Memory B cell (primary cell): Measurements from ENCODE around the gene RAB11A.

Source experiments
- ATAC-seq: fragments of 150-1000 bp; cut with Tn5 transposase; 2 replicates; pipeline ENCODE4 v1.10.0; 2021; ENCODE audit warnings: low read depth, mild to moderate bottlenecking, moderate library complexity
- DNase-seq, 2 donors: peaks; one replicate each; pipeline ENCODE4 v3.0.0; 2022; ENCODE audit warnings: low spot score in 2 of 2
- H3K27ac Mint-ChIP-seq: one replicate; pipeline ENCODE4 v1.8.0; 2022; ENCODE audit warnings: mild to moderate bottlenecking, moderate library complexity, mixed read lengths
- H3K27me3 Mint-ChIP-seq: one replicate; pipeline ENCODE4 v1.8.0; 2022; ENCODE audit warnings: mixed read lengths
- H3K36me3 Mint-ChIP-seq: one replicate; pipeline ENCODE4 v1.8.0; 2022; ENCODE audit warnings: mild to moderate bottlenecking, mixed read lengths
- H3K4me1 Mint-ChIP-seq: one replicate; pipeline ENCODE4 v1.8.0; 2022; ENCODE audit warnings: mixed read lengths
- H3K4me3 Mint-ChIP-seq: one replicate; pipeline ENCODE4 v1.8.0; 2022; ENCODE audit warnings: mild to moderate bottlenecking, moderate library complexity, mixed read lengths
- H3K9me3 Mint-ChIP-seq: one replicate; pipeline ENCODE4 v1.8.0; 2022; ENCODE audit warnings: mixed read lengths

Gene RAB11A

GRCh38 chr15:65869126-65869953 is at the start of gene RAB11A:
RAB11A (plus strand) TSS chr15:65869491; CDS start chr15:65869586, 95 bp downstream.
- peak within 1 kb of the TSS; percentile 96 for H3K27ac Mint-ChIP-seq
- no peaks in the 10 kb centered on the region for H3K36me3 Mint-ChIP-seq
- H3K4me3 Mint-ChIP-seq = peak within 1 kb of the TSS; percentile 98
- peaks cover 19% of the 10 kb centered on the region for H3K4me1 Mint-ChIP-seq
- ATAC-seq (peak; percentile 90), DNase-seq (peak; percentile 93 to 98)
- H3K9me3 Mint-ChIP-seq = no peaks in the 10 kb centered on the region
- H3K27me3 Mint-ChIP-seq = no peaks in the 10 kb centered on the region

DNA sequence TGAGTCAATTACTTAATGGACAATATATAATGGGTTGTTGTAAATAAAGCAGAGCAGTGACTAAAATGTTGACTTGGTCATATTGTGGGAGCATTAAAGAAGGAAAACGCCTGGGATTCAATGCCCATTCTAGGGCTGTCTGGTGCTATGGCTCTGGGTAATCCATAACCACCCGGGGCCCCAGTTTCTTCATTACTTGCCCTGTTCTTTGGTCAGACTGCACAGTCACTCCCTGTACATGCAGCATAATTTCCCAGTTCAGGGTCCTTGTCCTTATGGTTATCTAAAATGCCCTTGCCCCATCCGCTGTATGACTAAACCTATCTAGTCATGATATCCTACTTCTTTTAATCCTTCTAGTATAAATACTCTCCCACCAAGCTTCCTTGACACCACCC is 49.7 kb upstream of the RAB11A start:
- H3K9me3 Mint-ChIP-seq = no peaks in the 10 kb centered on the region
- ATAC-seq (no peak), DNase-seq (no peak)
- peak overlapping the region; percentile 22 for H3K4me3 Mint-ChIP-seq
- peak overlapping the region; percentile 100 for H3K27ac Mint-ChIP-seq
- peaks cover 39% of the 10 kb centered on the region for H3K4me1 Mint-ChIP-seq
- H3K36me3 Mint-ChIP-seq = no peaks in the 10 kb centered on the region
- H3K27me3 Mint-ChIP-seq = no peaks in the 10 kb centered on the region

DNA sequence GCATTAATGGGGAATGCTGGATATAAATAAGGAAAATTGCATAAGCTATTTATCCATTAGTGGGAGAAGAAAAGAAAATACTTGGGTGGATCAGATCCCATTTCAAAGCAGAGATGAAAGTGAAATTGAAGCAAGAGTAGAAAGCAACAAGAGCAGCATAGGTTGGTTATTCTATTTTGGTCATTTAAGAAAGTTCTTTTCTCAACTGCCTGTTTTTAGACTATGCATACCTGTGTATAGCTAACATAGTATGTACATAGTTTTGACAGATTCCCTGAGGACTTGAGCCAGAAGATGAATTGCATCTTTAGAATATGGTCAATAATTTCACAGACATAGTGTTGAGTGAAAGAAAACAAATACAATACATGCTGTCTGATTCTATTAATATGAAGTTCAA is 48.2 kb upstream of the RAB11A start:
- DNase-seq = no peak
- no peak for ATAC-seq
- peak overlapping the region; percentile 52 for H3K4me3 Mint-ChIP-seq
- H3K27ac Mint-ChIP-seq = peak overlapping the region; percentile 100
- H3K36me3 Mint-ChIP-seq = no peaks in the 10 kb centered on the region
- H3K27me3 Mint-ChIP-seq = no peaks in the 10 kb centered on the region
- H3K4me1 Mint-ChIP-seq = peaks cover 38% of the 10 kb centered on the region
- H3K9me3 Mint-ChIP-seq = no peaks in the 10 kb centered on the region

DNA sequence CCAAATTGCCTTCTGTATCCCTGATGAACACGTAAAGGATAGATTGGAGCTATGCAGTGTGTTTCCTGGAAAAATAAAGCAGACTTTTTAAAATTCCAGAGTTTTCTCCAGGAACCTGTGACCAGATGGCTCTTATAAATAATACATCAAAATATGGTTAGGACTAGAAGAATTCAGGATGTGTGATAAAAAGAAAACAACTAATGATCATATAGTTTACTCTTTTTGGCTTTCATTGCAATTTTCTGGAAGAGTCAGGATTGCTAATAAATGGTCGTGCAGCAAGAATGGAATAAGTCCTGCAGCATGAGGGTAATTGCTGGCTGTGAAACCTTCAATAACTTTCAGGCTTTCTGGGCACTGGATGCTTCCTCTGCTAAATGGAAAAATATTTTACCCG is 47.0 kb upstream of the RAB11A start:
- H3K27me3 Mint-ChIP-seq = no peaks in the 10 kb centered on the region
- no peak for ATAC-seq
- no peak for DNase-seq
- H3K4me1 Mint-ChIP-seq = peaks cover 37% of the 10 kb centered on the region
- H3K27ac Mint-ChIP-seq = peak overlapping the region; percentile 100
- no peaks in the 10 kb centered on the region for H3K9me3 Mint-ChIP-seq
- H3K36me3 Mint-ChIP-seq = no peaks in the 10 kb centered on the region
- H3K4me3 Mint-ChIP-seq = no peak overlapping the region

DNA sequence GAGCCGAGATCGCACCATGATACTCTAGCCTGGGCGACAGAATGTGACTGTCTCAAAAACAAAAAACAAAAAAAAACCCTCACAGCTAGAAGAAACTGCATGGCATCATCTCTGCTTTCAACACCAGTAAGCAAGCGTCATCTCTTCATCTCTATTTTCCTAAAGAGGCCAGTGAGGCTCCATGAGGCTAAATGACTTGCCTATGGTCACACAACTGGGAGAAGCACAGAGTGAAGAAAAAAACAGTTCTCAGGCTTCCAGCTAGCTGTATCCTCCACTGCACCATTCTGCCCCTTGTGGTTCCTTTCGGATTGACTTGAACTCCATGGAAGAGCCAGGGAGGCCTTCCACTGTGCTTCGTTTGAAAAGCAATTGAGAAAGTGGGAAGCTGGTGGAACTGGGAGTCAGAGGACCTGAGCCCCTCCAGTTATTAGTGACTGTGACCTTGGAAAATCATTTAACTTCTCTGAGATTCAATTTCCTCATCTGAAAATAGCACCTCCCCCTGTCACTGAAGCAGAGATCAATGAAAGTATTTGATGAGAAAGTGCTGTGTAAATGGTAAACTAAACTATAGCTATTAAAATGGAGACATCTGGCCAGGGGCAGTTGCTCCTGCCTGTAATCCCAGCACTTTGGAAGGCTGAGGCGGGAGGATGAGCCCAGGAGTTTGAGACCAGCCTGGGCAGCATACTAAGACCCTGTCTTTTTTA is 45.1 kb upstream of the RAB11A start:
- DNase-seq (no peak), ATAC-seq (peak; percentile 37)
- H3K9me3 Mint-ChIP-seq = no peaks in the 10 kb centered on the region
- no peak overlapping the region for H3K4me3 Mint-ChIP-seq
- peaks cover 39% of the 10 kb centered on the region for H3K4me1 Mint-ChIP-seq
- H3K27me3 Mint-ChIP-seq = no peaks in the 10 kb centered on the region
- peak overlapping the region; percentile 38 for H3K27ac Mint-ChIP-seq
- no peaks in the 10 kb centered on the region for H3K36me3 Mint-ChIP-seq

DNA sequence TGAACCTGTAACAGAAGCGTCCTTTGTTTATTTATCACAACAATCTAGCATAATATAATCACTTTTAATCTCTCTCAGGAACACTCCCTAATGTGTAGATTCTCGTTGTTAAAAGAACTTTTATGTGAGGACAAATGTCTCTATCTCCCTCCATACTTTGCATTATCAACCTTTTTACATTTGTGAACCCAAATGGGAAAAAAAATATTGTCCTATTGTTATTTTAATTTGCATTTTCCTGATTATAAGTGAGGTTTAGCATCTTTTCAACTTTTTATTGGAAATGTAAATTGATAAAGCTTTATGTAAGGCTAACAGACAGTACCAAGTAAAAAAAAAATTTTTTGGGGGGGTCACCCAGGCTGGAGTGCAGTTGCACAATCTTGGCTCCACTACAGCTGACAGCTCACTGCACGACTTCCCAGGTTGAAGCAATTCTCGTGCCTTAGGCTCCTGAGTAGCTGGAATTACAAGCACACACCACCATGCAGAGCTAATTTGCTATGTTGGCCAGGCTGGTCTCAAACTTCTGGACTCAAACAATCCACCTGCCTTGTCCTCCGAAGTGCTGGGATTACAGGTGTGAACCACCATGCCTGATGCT is 44.2 kb upstream of the RAB11A start:
- H3K27me3 Mint-ChIP-seq = no peaks in the 10 kb centered on the region
- DNase-seq (no peak), ATAC-seq (no peak)
- H3K4me1 Mint-ChIP-seq = peaks cover 35% of the 10 kb centered on the region
- no peaks in the 10 kb centered on the region for H3K36me3 Mint-ChIP-seq
- H3K9me3 Mint-ChIP-seq = no peaks in the 10 kb centered on the region
- no peak overlapping the region for H3K27ac Mint-ChIP-seq
- no peak overlapping the region for H3K4me3 Mint-ChIP-seq

GRCh38 chr15:65827065-65827464 is 42.2 kb upstream of the RAB11A start:
- H3K27me3 Mint-ChIP-seq = no peaks in the 10 kb centered on the region
- H3K36me3 Mint-ChIP-seq = no peaks in the 10 kb centered on the region
- peak overlapping the region; percentile 22 for H3K4me3 Mint-ChIP-seq
- peaks cover 24% of the 10 kb centered on the region for H3K4me1 Mint-ChIP-seq
- H3K9me3 Mint-ChIP-seq = no peaks in the 10 kb centered on the region
- no peak for DNase-seq
- peak overlapping the region; percentile 70 for H3K27ac Mint-ChIP-seq
- ATAC-seq = peak; percentile 54

- Mint-ChIP-seq H3K9me3 (no peaks in the 10 kb centered on the region), H3K4me1 (peaks cover 31% of the 10 kb centered on the region)
- ATAC-seq = no peak
Measured at GRCh38 chr15:65828585-65828984, 40.7 kb upstream of the RAB11A start.

GRCh38 chr15:65829130-65829764 is 40.0 kb upstream of the RAB11A start:
- peak overlapping the region; percentile 80 for H3K27ac Mint-ChIP-seq
- H3K9me3 Mint-ChIP-seq = no peaks in the 10 kb centered on the region
- no peak overlapping the region for H3K4me3 Mint-ChIP-seq
- peak; percentile 65 for ATAC-seq
- H3K4me1 Mint-ChIP-seq = peaks cover 30% of the 10 kb centered on the region
- H3K36me3 Mint-ChIP-seq = no peaks in the 10 kb centered on the region
- peak in 1 of 2 donors; percentile 39 for DNase-seq
- no peaks in the 10 kb centered on the region for H3K27me3 Mint-ChIP-seq

More at GRCh38 chr15:65828585-65828984, 40.7 kb upstream of the RAB11A start:
- DNase-seq = no peak
- H3K27me3 Mint-ChIP-seq = no peaks in the 10 kb centered on the region
- no peaks in the 10 kb centered on the region for H3K36me3 Mint-ChIP-seq
- peak overlapping the region; percentile 80 for H3K27ac Mint-ChIP-seq
- H3K4me3 Mint-ChIP-seq = no peak overlapping the region

- no peaks in the 10 kb centered on the region for H3K9me3 Mint-ChIP-seq
Measured at GRCh38 chr15:65832549-65833364, 36.5 kb upstream of the RAB11A start.

GRCh38 chr15:65833501-65834205 is 35.6 kb upstream of the RAB11A start:
- DNase-seq (no peak), ATAC-seq (no peak)
- Mint-ChIP-seq H3K9me3 (no peaks in the 10 kb centered on the region), H3K4me1 (peaks cover 23% of the 10 kb centered on the region), H3K36me3 (no peaks in the 10 kb centered on the region), H3K27me3 (no peaks in the 10 kb centered on the region), H3K27ac (peak overlapping the region; percentile 65), H3K4me3 (no peak overlapping the region)

More at GRCh38 chr15:65832549-65833364, 36.5 kb upstream of the RAB11A start:
- ATAC-seq = peak; percentile 70
- no peaks in the 10 kb centered on the region for H3K27me3 Mint-ChIP-seq
- H3K4me3 Mint-ChIP-seq = peak overlapping the region; percentile 64
- H3K36me3 Mint-ChIP-seq = no peaks in the 10 kb centered on the region
- DNase-seq = no peak
- peak overlapping the region; percentile 65 for H3K27ac Mint-ChIP-seq
- H3K4me1 Mint-ChIP-seq = peaks cover 29% of the 10 kb centered on the region

DNA sequence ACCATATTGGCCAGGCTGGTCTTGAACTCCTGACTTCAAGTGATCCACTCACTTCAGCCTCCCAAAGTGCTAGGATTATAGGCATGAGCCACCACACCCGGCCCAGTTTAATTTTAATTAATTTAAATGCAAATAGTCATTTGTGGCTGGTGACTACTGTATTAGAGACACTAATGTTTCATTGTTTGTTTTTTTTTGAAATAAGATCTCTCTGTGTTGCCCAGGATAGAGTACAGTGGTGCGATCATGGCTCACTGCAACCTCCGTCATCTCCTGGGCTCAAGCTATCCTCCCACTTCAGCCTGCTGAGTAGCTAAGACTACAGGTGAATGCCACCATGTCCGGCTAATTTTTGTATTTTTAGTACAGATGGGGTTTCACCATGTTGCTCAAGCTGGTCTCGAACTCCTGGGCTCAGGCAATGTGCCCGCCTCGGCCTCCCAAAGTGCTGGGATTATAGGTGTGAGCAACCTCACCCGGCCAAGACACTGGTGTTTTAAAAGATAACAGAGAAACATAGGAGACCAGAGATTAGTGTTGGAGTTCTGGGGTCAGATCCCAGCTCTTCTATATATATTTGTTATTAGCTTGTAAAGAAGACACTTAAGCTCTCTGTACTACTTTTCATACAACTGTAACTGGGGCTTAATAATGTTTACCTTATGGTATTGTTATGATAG is 34.5 kb upstream of the RAB11A start:
- ATAC-seq = no peak
- Mint-ChIP-seq H3K27ac (peak overlapping the region; percentile 39), H3K4me1 (peaks cover 18% of the 10 kb centered on the region)

More for the DNA sequence above, 34.5 kb upstream of the RAB11A start:
- Mint-ChIP-seq H3K27me3 (no peaks in the 10 kb centered on the region), H3K9me3 (no peaks in the 10 kb centered on the region), H3K36me3 (no peaks in the 10 kb centered on the region), H3K4me3 (no peak overlapping the region)
- no peak for DNase-seq
